Natural killer cell (primary cell): Measurements from ENCODE around the gene GARNL3. TPM values are rescaled to one million over a fixed set of nuclear protein-coding genes. Genes with fewer than 3 reads are reported as not detected.

Experiments
- ATAC-seq, 3 donors: fragments of 150-1000 bp in 2 of 3; fragments of 200-7000 bp in 1 of 3; cut with Tn5 transposase; 1 replicate in 1 of 3; 2 replicates in 2 of 3; pipeline ENCODE4 v1.10.0; 2021; ENCODE audit warnings: mild to moderate bottlenecking in 2 of 3, moderate library complexity in 2 of 3
- DNase-seq, 2 donors: peaks; one replicate each; pipeline versions ENCODE4 v3.0.0 to v3.0.0-alpha.2; 2013 to 2021; ENCODE audit warnings: mixed read lengths in 1 of 2
- H3K27ac ChIP-seq: one replicate; pipeline ENCODE4 v1.5.1; 2013; ENCODE audit warnings: mild to moderate bottlenecking, low read length
- H3K27me3 ChIP-seq: one replicate; pipeline ENCODE4 v1.6.1; 2013; ENCODE audit warnings: low read length; ENCODE audit not compliant: control insufficient read depth, insufficient read depth
- H3K36me3 ChIP-seq: one replicate; pipeline ENCODE4 v1.6.1; 2013; ENCODE audit warnings: low read length; ENCODE audit not compliant: control insufficient read depth, insufficient read depth
- H3K4me1 ChIP-seq: one replicate; pipeline ENCODE4 v1.6.1; 2013; ENCODE audit warnings: low read length; ENCODE audit not compliant: control insufficient read depth, insufficient read depth
- H3K4me3 ChIP-seq: one replicate; pipeline ENCODE4 v1.5.1; 2013; ENCODE audit warnings: low read length
- H3K9me3 ChIP-seq: one replicate; pipeline ENCODE4 v1.6.1; 2013; ENCODE audit warnings: low read length; ENCODE audit not compliant: control insufficient read depth, insufficient read depth
- H3K27ac Mint-ChIP-seq, 2 donors: one replicate each; pipeline ENCODE4 v1.8.0; 2022; ENCODE audit warnings: mild to moderate bottlenecking in 2 of 2, mixed read lengths in 2 of 2, moderate library complexity in 1 of 2
- H3K27me3 Mint-ChIP-seq, 2 donors: one replicate each; pipeline ENCODE4 v1.8.0; 2022; ENCODE audit warnings: low read depth in 2 of 2, mixed read lengths in 2 of 2
- H3K36me3 Mint-ChIP-seq: one replicate; pipeline ENCODE4 v1.8.0; 2022; ENCODE audit warnings: mixed read lengths
- H3K4me1 Mint-ChIP-seq, 2 donors: one replicate each; pipeline ENCODE4 v1.8.0; 2022; ENCODE audit warnings: mixed read lengths in 2 of 2
- H3K4me3 Mint-ChIP-seq: one replicate; pipeline ENCODE4 v1.8.0; 2022; ENCODE audit warnings: mild to moderate bottlenecking, moderate library complexity, mixed read lengths
- H3K9me3 Mint-ChIP-seq, 2 donors: one replicate each; pipeline ENCODE4 v1.8.0; 2022; ENCODE audit warnings: mixed read lengths in 2 of 2
- CTCF ChIP-seq: fragments of 200-600 bp; IDR thresholded peaks from one replicate; pipeline ENCODE4 v1.8.0; 2022; ENCODE audit warnings: antibody characterized with exemption
- WGBS: methylation state at CpG from one replicate; pipeline ENCODE4 v1.1.7; 2013; ENCODE audit warnings: missing lambda C conversion rate; ENCODE audit not compliant: insufficient coverage; 5-methylcytosine and 5-hydroxymethylcytosine counted together
- intact Hi-C: fragments of 100-400 bp; cut with micrococcal nuclease; formaldehyde crosslinking; loops from one replicate; pipeline ENCODE4 v1.14.2; 2022
- total RNA-seq, 4 donors: library from RNA; stranded (reverse); fragments of 120-200 nt in 1 of 4; gene quantifications; one replicate each; pipeline versions ENCODE4 v1.2.3 to v1.2.4, GENCODE V29; 2013 to 2022

The GARNL3 gene
- total RNA-seq, 3 donors from 2014 or later (not counting 1 experiment from before 2014, with no cell fraction given), result 3.8 to 6.0 (median 6.0) TPM

DNA sequence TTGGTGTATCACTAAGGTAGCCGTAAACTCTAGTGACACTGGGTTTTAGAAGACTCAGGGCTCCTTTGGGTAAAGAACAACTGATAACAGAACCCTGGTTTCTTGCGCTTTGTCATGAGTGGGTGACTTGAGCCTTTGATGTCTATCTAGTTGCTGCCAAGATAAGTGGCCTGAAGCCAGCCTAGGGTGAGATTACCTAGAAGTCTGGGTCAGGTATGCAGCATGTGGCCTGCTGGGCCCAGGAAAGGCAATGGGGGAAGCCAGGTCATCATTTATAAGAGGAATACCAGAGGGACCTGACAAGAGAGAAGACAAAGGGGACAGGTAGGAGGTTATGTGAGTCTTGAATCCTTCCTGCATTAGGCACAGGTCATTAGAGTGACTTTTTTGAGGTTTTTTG lies 23.2 kb upstream of the GARNL3 start:
- Mint-ChIP-seq H3K4me1 (peaks cover 5 to 8% of the 10 kb centered on the region in 2 donors), H3K27me3 (peaks cover 6 to 8% of the 10 kb centered on the region in 2 donors), H3K9me3 (no peaks in the 10 kb centered on the region), H3K4me3 (no peak overlapping the region), H3K36me3 (no peaks in the 10 kb centered on the region), H3K27ac (no peak overlapping the region)
- H3K9me3 ChIP-seq, result no peaks in the 10 kb centered on the region
- no peaks in the 10 kb centered on the region for H3K27me3 ChIP-seq
- H3K4me3 ChIP-seq, result no peak overlapping the region
- H3K4me1 ChIP-seq, result peaks cover 10% of the 10 kb centered on the region
- intact Hi-C loops, result no loop called here
- no peak overlapping the region for H3K27ac ChIP-seq
- no peak for TF ChIP-seq CTCF
- ATAC-seq (no peak), DNase-seq (no peak)
- no peaks in the 10 kb centered on the region for H3K36me3 ChIP-seq
- WGBS, result 91% methylated on average over 2 of the region's 2 CpGs

DNA sequence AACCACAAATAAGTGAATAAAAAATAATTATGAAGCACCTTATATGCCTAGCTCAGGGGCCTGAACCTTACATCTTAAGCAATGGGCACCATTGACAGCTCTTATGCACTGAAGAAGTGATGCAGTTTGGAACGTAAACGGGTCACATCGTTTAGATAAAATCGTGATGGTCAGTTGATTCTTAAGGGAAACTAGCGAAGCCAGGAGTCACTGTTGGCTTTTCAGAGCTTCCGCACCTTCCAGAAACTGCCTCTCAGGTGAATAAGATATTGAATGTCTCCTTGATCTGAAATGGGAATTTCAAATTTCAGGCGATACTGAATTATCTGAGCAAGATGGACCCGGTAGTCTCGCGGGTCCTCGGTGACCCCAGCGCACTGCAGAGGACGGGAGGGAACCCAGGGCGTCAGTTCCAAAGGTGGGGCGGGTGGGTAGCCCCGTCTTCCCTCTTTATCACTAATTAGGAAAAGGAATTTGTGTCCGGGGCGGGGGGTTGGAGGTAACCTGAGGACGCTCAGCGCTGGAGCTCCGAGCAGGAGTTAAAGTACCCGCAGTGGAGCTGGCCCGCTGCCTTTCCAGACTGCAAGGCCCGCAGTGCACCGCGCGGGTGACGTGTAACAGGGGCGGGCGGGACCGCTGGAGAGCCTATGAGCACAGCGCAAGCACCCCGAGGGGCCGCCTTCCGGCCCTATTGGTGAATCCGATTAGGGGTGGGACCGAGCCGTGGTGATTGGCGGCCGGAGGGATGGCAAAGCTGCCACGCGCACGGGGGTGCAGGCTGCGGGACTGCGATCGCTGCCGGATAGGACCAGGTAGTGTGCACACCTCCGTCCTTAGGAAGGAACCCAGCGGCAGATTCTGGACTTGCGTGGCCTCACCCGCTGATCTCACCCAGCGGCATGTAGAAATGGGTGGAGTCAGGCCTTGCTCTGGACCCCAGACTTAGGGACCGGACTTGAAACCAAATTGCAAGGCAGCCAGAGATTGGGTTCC lies 19.7 kb upstream of the GARNL3 start:
- peak overlapping the region; percentile 53 for H3K4me3 ChIP-seq
- H3K27ac ChIP-seq, result no peak overlapping the region
- 13% methylated on average over 53 of the region's 53 CpGs for WGBS
- peak overlapping the region; percentile 87 for H3K4me3 Mint-ChIP-seq
- H3K9me3 ChIP-seq, result no peaks in the 10 kb centered on the region
- peak overlapping the region; percentile 22 to 78 for H3K27ac Mint-ChIP-seq
- TF ChIP-seq CTCF, result no peak
- H3K4me1 Mint-ChIP-seq, result peaks cover 5 to 8% of the 10 kb centered on the region in 2 donors
- H3K27me3 Mint-ChIP-seq, result peaks cover 3 to 4% of the 10 kb centered on the region in 2 donors
- DNase-seq, result peak; percentile 92 to 95
- intact Hi-C loops, result loop anchor here (1.0 kb wide), 1 partner anchor 21 kb away; no protein-coding TSS in a partner anchor
- no peaks in the 10 kb centered on the region for H3K27me3 ChIP-seq
- no peaks in the 10 kb centered on the region for H3K36me3 ChIP-seq
- H3K4me1 ChIP-seq, result peaks cover 10% of the 10 kb centered on the region
- no peaks in the 10 kb centered on the region for H3K9me3 Mint-ChIP-seq
- H3K36me3 Mint-ChIP-seq, result no peaks in the 10 kb centered on the region
- ATAC-seq, result peak; percentile 100

GRCh38 chr9:127245637-127246164 lies 18.9 kb upstream of the GARNL3 start:
- Histone ChIP-seq H3K27me3 (no peaks in the 10 kb centered on the region), H3K4me1 (peaks cover 10% of the 10 kb centered on the region), H3K27ac (no peak overlapping the region), H3K9me3 (no peaks in the 10 kb centered on the region), H3K4me3 (peak overlapping the region; percentile 53), H3K36me3 (no peaks in the 10 kb centered on the region)
- ATAC-seq (no peak), DNase-seq (no peak)
- TF ChIP-seq CTCF, result no peak
- Mint-ChIP-seq H3K36me3 (no peaks in the 10 kb centered on the region), H3K4me1 (peaks cover 5 to 8% of the 10 kb centered on the region in 2 donors), H3K4me3 (peak overlapping the region; percentile 87), H3K27ac (no peak overlapping the region), H3K27me3 (peaks cover 7 to 10% of the 10 kb centered on the region in 2 donors), H3K9me3 (no peaks in the 10 kb centered on the region)
- 83% methylated on average over 8 of the region's 8 CpGs for WGBS
- intact Hi-C loops, result loop anchor here (1.0 kb wide), 1 partner anchor 21 kb away; no protein-coding TSS in a partner anchor
